Bronchial smooth muscle cell (primary cell): ENCODE results near the gene SEC61A1. TPM values are rescaled to one million over a fixed set of nuclear protein-coding genes. Genes with fewer than 3 reads are reported as not detected.

ENCODE experiments used
- total RNA-seq: library from RNA; depleted of rRNA; stranded (reverse); fragments of >200 nt; gene quantifications from 2 replicates; pipeline ENCODE4 v1.2.1, GENCODE V29; 2014

Gene SEC61A1
- total RNA-seq, result 229 and 287 TPM in 2 replicates

GRCh38 chr3:128051837-128052594 is at the start of gene SEC61A1:
TSS of gene SEC61A1 (plus strand) at chr3:128052437. CDS start at chr3:128052553, 116 bp downstream.

Other genes with a start within 250 kb of the SEC61A1 start
- gene MGLL, start 229.9 kb upstream of the SEC61A1 start, total RNA-seq, result 12.8 and 13.6 TPM in 2 replicates
- not detected in 2 replicates for gene KBTBD12, start 137.2 kb upstream of the SEC61A1 start, total RNA-seq
- gene RUVBL1, start 71.4 kb downstream of the SEC61A1 start, total RNA-seq, result 48.5 and 50.0 TPM in 2 replicates
- 2.2 and 2.4 TPM in 2 replicates for gene EEFSEC, start 101.0 kb downstream of the SEC61A1 start, total RNA-seq